Nephron progenitor cell (in vitro differentiated cells): ENCODE results near the gene GBA3.

Experiments used
- DNase-seq: peaks from one replicate; pipeline ENCODE4 v3.0.0; 2021
- H3K27ac Mint-ChIP-seq: 2 replicates; pipeline ENCODE4 v1.8.0; 2021; ENCODE audit warnings: mild to moderate bottlenecking, moderate library complexity, mixed read lengths
- H3K27me3 Mint-ChIP-seq: 2 replicates; pipeline ENCODE4 v1.8.0; 2021; ENCODE audit warnings: mild to moderate bottlenecking, low read depth, mixed read lengths; ENCODE audit not compliant: poor library complexity
- H3K36me3 Mint-ChIP-seq: 2 replicates; pipeline ENCODE4 v1.8.0; 2021; ENCODE audit warnings: low read depth, mixed read lengths
- H3K4me1 Mint-ChIP-seq: 2 replicates; pipeline ENCODE4 v1.8.0; 2021; ENCODE audit warnings: mixed read lengths
- H3K4me3 Mint-ChIP-seq: 2 replicates; pipeline ENCODE4 v1.8.0; 2021; ENCODE audit warnings: mild to moderate bottlenecking, moderate library complexity, mixed read lengths
- H3K9me3 Mint-ChIP-seq: 2 replicates; pipeline ENCODE4 v1.8.0; 2021; ENCODE audit warnings: mild to moderate bottlenecking, moderate library complexity, mixed read lengths
- TF ChIP-seq, protein P1 (sequence below): fragments of 200-600 bp; sonication (generic); IDR thresholded peaks from 2 replicates; pipeline ENCODE4 v1.5.0; 2021; ENCODE audit warnings: antibody characterized with exemption

Gene GBA3

DNA sequence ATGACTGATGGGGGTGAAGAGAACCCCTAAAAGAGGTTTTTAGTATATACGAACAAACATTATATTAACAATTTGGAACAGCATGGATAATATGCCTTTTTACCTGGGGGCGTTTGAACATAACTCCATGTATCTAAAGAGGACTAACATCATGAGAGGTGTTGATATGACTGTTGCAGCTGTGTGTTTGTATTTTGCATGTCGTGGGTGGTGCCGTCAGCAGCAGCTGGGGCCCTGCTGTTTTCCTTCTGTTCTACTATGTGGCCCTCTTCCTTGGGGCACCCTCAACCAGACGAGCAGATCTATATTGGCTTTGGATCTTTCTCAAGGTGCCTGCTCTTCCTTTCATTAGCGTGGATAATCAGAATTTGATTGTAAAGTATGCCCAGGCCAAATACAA lies 11.2 kb downstream of the GBA3 start:
- Mint-ChIP-seq H3K4me1 (no peaks in the 10 kb centered on the region), H3K4me3 (no peak overlapping the region), H3K36me3 (no peaks in the 10 kb centered on the region), H3K9me3 (peaks cover 4% of the 10 kb centered on the region), H3K27me3 (no peaks in the 10 kb centered on the region), H3K27ac (no peak overlapping the region)
- TF ChIP-seq, protein P1, sequence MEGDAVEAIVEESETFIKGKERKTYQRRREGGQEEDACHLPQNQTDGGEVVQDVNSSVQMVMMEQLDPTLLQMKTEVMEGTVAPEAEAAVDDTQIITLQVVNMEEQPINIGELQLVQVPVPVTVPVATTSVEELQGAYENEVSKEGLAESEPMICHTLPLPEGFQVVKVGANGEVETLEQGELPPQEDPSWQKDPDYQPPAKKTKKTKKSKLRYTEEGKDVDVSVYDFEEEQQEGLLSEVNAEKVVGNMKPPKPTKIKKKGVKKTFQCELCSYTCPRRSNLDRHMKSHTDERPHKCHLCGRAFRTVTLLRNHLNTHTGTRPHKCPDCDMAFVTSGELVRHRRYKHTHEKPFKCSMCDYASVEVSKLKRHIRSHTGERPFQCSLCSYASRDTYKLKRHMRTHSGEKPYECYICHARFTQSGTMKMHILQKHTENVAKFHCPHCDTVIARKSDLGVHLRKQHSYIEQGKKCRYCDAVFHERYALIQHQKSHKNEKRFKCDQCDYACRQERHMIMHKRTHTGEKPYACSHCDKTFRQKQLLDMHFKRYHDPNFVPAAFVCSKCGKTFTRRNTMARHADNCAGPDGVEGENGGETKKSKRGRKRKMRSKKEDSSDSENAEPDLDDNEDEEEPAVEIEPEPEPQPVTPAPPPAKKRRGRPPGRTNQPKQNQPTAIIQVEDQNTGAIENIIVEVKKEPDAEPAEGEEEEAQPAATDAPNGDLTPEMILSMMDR, result no peak
- no peak for DNase-seq

- no peaks in the 10 kb centered on the region for H3K4me1 Mint-ChIP-seq
- TF ChIP-seq, protein P1, result no peak
- no peaks in the 10 kb centered on the region for H3K36me3 Mint-ChIP-seq
- H3K9me3 Mint-ChIP-seq, result no peaks in the 10 kb centered on the region
- no peak for DNase-seq
- H3K27me3 Mint-ChIP-seq, result no peaks in the 10 kb centered on the region
- no peak overlapping the region for H3K4me3 Mint-ChIP-seq
- H3K27ac Mint-ChIP-seq, result no peak overlapping the region
Observed at GRCh38 chr4:22707390-22707789, 14.7 kb downstream of the GBA3 start.

DNA sequence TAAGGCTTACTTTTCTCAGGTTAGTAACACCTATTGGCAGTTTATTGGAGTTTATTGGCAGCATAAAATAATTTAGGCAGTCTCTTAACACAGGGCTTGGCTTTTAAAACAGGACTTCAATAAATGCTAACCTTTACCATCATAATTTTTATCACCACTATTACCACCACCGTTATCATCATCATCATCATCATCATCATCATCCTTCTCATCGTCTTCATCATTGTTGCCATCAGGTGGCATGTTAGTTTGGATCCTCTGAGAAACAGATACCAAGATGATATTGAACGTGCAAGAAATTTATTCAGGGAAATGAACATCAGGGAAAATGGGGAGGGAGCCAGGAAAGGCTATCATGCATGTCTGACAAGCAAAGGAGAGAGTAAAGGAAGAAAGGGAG lies 16.2 kb downstream of the GBA3 start:
- H3K36me3 Mint-ChIP-seq, result no peaks in the 10 kb centered on the region
- no peak for DNase-seq
- H3K4me1 Mint-ChIP-seq, result no peaks in the 10 kb centered on the region
- no peaks in the 10 kb centered on the region for H3K9me3 Mint-ChIP-seq
- no peaks in the 10 kb centered on the region for H3K27me3 Mint-ChIP-seq
- H3K27ac Mint-ChIP-seq, result no peak overlapping the region
- no peak overlapping the region for H3K4me3 Mint-ChIP-seq
- TF ChIP-seq, protein P1, result no peak

GRCh38 chr4:22712105-22712504 lies 19.4 kb downstream of the GBA3 start:
- no peak for DNase-seq
- Mint-ChIP-seq H3K27ac (no peak overlapping the region), H3K4me1 (no peaks in the 10 kb centered on the region), H3K27me3 (peaks cover 4% of the 10 kb centered on the region), H3K9me3 (no peaks in the 10 kb centered on the region), H3K4me3 (no peak overlapping the region), H3K36me3 (no peaks in the 10 kb centered on the region)
- TF ChIP-seq, protein P1, result no peak

- DNase-seq, result no peak
- no peaks in the 10 kb centered on the region for H3K36me3 Mint-ChIP-seq
- TF ChIP-seq, protein P1, result no peak
- H3K27me3 Mint-ChIP-seq, result peaks cover 4% of the 10 kb centered on the region
- no peak overlapping the region for H3K4me3 Mint-ChIP-seq
- H3K9me3 Mint-ChIP-seq, result no peaks in the 10 kb centered on the region
- no peaks in the 10 kb centered on the region for H3K4me1 Mint-ChIP-seq
- H3K27ac Mint-ChIP-seq, result no peak overlapping the region
Observed at GRCh38 chr4:22712529-22712928, 19.8 kb downstream of the GBA3 start.

DNA sequence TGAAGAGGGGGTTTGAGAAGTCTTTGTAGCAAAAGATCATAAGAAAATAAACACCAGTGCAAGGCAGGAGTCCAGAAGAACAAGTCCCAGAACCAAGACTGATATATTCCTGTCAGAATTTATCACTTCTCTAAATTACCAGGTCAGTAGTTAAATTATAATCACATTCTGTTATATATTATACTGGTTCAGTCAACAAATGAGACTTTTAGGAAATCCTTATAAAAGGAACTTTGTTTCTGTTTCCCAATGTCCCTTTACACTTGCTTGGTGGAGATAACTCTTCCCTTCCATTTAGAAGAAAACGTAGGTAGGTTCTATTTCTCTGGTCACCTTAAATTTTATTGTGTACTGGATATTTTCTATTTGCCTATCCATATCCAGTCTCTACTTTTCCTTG lies 21.1 kb downstream of the GBA3 start:
- peaks cover 4% of the 10 kb centered on the region for H3K27me3 Mint-ChIP-seq
- no peak overlapping the region for H3K27ac Mint-ChIP-seq
- H3K36me3 Mint-ChIP-seq, result no peaks in the 10 kb centered on the region
- TF ChIP-seq, protein P1, result no peak
- no peak for DNase-seq
- no peak overlapping the region for H3K4me3 Mint-ChIP-seq
- H3K4me1 Mint-ChIP-seq, result no peaks in the 10 kb centered on the region
- H3K9me3 Mint-ChIP-seq, result no peaks in the 10 kb centered on the region
